DOHH2 (cell line): ENCODE results near the gene PRKCE.

Experiments used
- H3F3A ChIP-seq: fragments of 200-600 bp; sonication (generic), shearing (Covaris generic); 2 replicates; pipeline ENCODE4 v1.6.0; 2016; ENCODE audit warnings: antibody characterized with exemption, mild to moderate bottlenecking; ENCODE audit not compliant: control insufficient read depth, insufficient read depth
- H3K27ac ChIP-seq: fragments of 200-600 bp; sonication (generic); 2 replicates; pipeline ENCODE4 v1.5.1; 2014; ENCODE audit warnings: low read depth, mild to moderate bottlenecking, low read length, moderate library complexity
- H3K27me3 ChIP-seq: fragments of 200-600 bp; sonication (generic); 2 replicates; pipeline ENCODE4 v1.6.1; 2014; ENCODE audit warnings: mild to moderate bottlenecking, low read length, mixed read lengths; ENCODE audit not compliant: control insufficient read depth
- H3K36me3 ChIP-seq: fragments of 200-600 bp; sonication (generic); 2 replicates; pipeline ENCODE4 v1.6.1; 2014; ENCODE audit warnings: mild to moderate bottlenecking, low read length, moderate library complexity, mixed read lengths; ENCODE audit not compliant: control insufficient read depth
- H3K4me1 ChIP-seq: fragments of 200-600 bp; sonication (generic); 2 replicates; pipeline ENCODE4 v1.6.1; 2014; ENCODE audit warnings: mild to moderate bottlenecking, low read length, mixed read lengths; ENCODE audit not compliant: control insufficient read depth
- H3K4me2 ChIP-seq: fragments of 200-600 bp; sonication (generic); 2 replicates; pipeline ENCODE4 v1.6.0; 2014; ENCODE audit warnings: mild to moderate bottlenecking, low read length, moderate library complexity
- H3K4me3 ChIP-seq: fragments of 200-600 bp; sonication (generic); 2 replicates; pipeline ENCODE4 v1.5.1; 2014; ENCODE audit warnings: mild to moderate bottlenecking, low read length, mixed read lengths
- H3K79me2 ChIP-seq: fragments of 200-600 bp; sonication (generic); 2 replicates; pipeline ENCODE4 v1.6.1; 2014; ENCODE audit warnings: mild to moderate bottlenecking, low read length, mixed read lengths; ENCODE audit not compliant: control insufficient read depth
- H3K9me2 ChIP-seq: fragments of 200-600 bp; sonication (generic); replicated peaks from 2 replicates; pipeline ENCODE4 v1.6.1; 2014; ENCODE audit warnings: mild to moderate bottlenecking, low read length, mixed read lengths; ENCODE audit not compliant: control insufficient read depth
- H3K9me3 ChIP-seq: fragments of 200-600 bp; sonication (generic); 2 replicates; pipeline ENCODE4 v1.6.1; 2014; ENCODE audit warnings: antibody characterized with exemption, low read length, mixed read lengths; ENCODE audit not compliant: control insufficient read depth, insufficient read depth
- H4K20me1 ChIP-seq: fragments of 200-600 bp; sonication (generic); 2 replicates; pipeline ENCODE4 v1.6.0; 2014; ENCODE audit warnings: low read depth, mild to moderate bottlenecking, antibody characterized with exemption, low read length, moderate library complexity; ENCODE audit not compliant: control insufficient read depth, insufficient read depth
- EZH2phosphoT487 ChIP-seq: fragments of 200-600 bp; sonication (generic); IDR thresholded peaks from 2 replicates; pipeline ENCODE4 v1.6.1; 2017; ENCODE audit warnings: borderline replicate concordance, mild to moderate bottlenecking, antibody characterized with exemption, low read length, moderate library complexity, mixed read lengths
- TF ChIP-seq, protein P1 (sequence below): fragments of 200-600 bp; sonication (generic); IDR thresholded peaks from one replicate; pipeline ENCODE4 v1.5.1; 2014; ENCODE audit warnings: antibody characterized with exemption, mild to moderate bottlenecking, low read depth, low read length; ENCODE audit not compliant: poor library complexity, severe bottlenecking

The PRKCE gene

DNA sequence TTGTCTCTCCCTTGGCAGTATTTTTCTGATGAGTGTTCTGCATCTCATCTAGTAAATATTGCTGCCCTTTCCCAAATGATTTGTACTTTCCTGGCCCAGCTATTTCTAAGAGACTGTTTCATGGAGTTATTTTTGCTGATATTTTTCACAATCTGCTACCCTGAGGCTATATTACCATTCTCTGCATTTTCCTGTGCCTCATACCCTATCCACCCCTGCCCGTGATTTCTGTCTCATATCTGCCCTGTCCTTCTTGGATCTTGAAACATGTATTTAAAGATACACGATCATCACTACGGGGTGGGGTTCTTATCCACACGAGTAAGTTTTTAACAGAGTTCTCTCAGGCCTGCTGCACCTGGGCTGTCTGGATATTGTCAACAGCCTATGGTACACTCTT is 556.1 kb downstream of the PRKCE start:
- Histone ChIP-seq H3K27ac (no peak overlapping the region), H3K9me2 (no peaks in the 10 kb centered on the region), H3K79me2 (no peaks in the 10 kb centered on the region), H3K9me3 (peaks cover 7% of the 10 kb centered on the region; the same call in 1 of the 2 replicates), H3F3A (no peaks in the 10 kb centered on the region), H4K20me1 (no peaks in the 10 kb centered on the region), H3K36me3 (no peaks in the 10 kb centered on the region), H3K4me3 (no peak overlapping the region), H3K4me1 (no peaks in the 10 kb centered on the region), H3K4me2 (no peak overlapping the region), H3K27me3 (no peaks in the 10 kb centered on the region)
- no peak for TF ChIP-seq EZH2phosphoT487
- TF ChIP-seq, protein P1, sequence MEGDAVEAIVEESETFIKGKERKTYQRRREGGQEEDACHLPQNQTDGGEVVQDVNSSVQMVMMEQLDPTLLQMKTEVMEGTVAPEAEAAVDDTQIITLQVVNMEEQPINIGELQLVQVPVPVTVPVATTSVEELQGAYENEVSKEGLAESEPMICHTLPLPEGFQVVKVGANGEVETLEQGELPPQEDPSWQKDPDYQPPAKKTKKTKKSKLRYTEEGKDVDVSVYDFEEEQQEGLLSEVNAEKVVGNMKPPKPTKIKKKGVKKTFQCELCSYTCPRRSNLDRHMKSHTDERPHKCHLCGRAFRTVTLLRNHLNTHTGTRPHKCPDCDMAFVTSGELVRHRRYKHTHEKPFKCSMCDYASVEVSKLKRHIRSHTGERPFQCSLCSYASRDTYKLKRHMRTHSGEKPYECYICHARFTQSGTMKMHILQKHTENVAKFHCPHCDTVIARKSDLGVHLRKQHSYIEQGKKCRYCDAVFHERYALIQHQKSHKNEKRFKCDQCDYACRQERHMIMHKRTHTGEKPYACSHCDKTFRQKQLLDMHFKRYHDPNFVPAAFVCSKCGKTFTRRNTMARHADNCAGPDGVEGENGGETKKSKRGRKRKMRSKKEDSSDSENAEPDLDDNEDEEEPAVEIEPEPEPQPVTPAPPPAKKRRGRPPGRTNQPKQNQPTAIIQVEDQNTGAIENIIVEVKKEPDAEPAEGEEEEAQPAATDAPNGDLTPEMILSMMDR, result no peak

DNA sequence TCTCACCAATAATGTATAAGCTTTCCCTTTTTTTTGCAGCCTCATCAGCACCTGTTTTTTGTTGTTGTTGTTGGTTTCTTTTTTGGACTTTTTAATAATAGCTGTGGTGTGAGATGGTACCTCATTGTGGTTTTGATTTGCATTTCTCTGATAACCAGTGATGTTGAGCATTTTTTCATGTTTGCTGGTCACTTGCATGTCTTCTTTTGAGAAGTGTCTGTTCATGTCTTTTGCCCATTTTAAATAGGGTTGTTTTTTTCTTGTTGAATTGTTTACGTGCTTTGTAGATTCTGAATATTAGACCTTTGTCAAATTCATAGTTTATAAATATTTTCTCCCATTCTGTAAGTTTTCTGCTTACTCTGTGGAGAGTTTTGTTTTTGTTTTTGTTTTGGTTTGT is 557.3 kb downstream of the PRKCE start:
- no peaks in the 10 kb centered on the region for H4K20me1 ChIP-seq
- H3F3A ChIP-seq, result no peaks in the 10 kb centered on the region
- TF ChIP-seq, protein P1, result no peak
- TF ChIP-seq EZH2phosphoT487, result no peak
- peaks cover 7% of the 10 kb centered on the region; the same call in 1 of the 2 replicates for H3K9me3 ChIP-seq
- H3K27me3 ChIP-seq, result no peaks in the 10 kb centered on the region
- H3K4me2 ChIP-seq, result no peak overlapping the region
- H3K27ac ChIP-seq, result no peak overlapping the region
- no peak overlapping the region for H3K4me3 ChIP-seq
- H3K79me2 ChIP-seq, result no peaks in the 10 kb centered on the region
- no peaks in the 10 kb centered on the region for H3K4me1 ChIP-seq
- H3K9me2 ChIP-seq, result no peaks in the 10 kb centered on the region
- H3K36me3 ChIP-seq, result no peaks in the 10 kb centered on the region

DNA sequence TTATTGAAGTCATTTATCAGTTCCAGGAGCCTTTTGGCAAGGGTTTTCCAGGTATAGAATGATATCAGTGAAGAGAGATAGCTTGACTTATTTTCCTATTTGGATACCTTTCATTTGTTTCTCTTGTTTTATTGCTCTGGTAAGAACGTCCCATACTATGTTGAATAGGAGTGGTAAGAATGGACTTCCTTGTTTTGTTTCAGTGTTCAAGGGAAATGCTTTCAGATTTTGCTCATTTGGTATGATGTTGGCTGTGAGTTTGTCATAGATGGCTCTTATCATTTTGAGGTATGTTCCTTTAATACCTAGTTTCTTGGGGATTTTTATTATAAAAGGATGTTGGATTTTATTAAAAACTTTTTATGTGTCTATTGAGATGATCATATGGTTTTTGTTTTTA is 558.6 kb downstream of the PRKCE start:
- H3K4me1 ChIP-seq, result no peaks in the 10 kb centered on the region
- TF ChIP-seq, protein P1, result no peak
- TF ChIP-seq EZH2phosphoT487, result no peak
- H3K27me3 ChIP-seq, result no peaks in the 10 kb centered on the region
- H3F3A ChIP-seq, result no peaks in the 10 kb centered on the region
- H3K79me2 ChIP-seq, result no peaks in the 10 kb centered on the region
- no peak overlapping the region for H3K4me2 ChIP-seq
- no peaks in the 10 kb centered on the region for H3K9me2 ChIP-seq
- no peak overlapping the region for H3K27ac ChIP-seq
- no peaks in the 10 kb centered on the region for H3K36me3 ChIP-seq
- peaks cover 7% of the 10 kb centered on the region; the same call in 1 of the 2 replicates for H3K9me3 ChIP-seq
- no peak overlapping the region for H3K4me3 ChIP-seq
- no peaks in the 10 kb centered on the region for H4K20me1 ChIP-seq

DNA sequence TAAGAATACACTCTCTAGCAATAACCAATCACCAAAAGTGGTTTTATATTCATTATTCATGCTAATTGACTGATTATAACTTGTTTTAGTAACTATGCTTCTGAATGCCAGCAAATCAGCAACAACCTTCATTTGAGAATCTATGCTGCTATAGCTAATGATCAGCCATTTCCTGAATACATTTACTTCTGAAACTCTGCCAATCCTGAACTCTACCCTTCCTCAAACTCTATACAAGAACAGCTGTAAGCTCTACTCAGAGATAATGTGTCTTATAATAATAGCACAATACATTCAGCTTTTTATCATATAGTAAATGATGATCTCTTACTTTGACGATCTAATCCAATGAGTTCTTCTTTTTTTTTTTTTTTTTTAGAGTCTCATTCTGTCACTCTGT is 560.0 kb downstream of the PRKCE start:
- H3K9me3 ChIP-seq, result peaks cover 7% of the 10 kb centered on the region; the same call in 1 of the 2 replicates

More for the DNA sequence above, 560.0 kb downstream of the PRKCE start:
- Histone ChIP-seq H3K36me3 (no peaks in the 10 kb centered on the region), H3K79me2 (no peaks in the 10 kb centered on the region), H3K4me3 (no peak overlapping the region), H3K27me3 (no peaks in the 10 kb centered on the region), H3K4me2 (no peak overlapping the region), H3K4me1 (no peaks in the 10 kb centered on the region), H3K27ac (no peak overlapping the region), H3K9me2 (no peaks in the 10 kb centered on the region), H4K20me1 (no peaks in the 10 kb centered on the region), H3F3A (no peaks in the 10 kb centered on the region)
- TF ChIP-seq, protein P1, result no peak
- TF ChIP-seq EZH2phosphoT487, result no peak
